GM19035 (cell line): ENCODE data around the gene UBB.
"Not testable (repeated sequence)": the region's sequence is repeated elsewhere in the genome, so short reads cannot be mapped to it uniquely, and the experiment has no call there.

Experiments used
- ATAC-seq: cut with Tn5 transposase; IDR thresholded peaks from one replicate; pipeline ENCODE4 v1.9.1; 2021; ENCODE audit not compliant: unreplicated experiment

The UBB gene

GRCh38 chr17:16374146-16374938, 6.5 kb upstream of the UBB start:
- no peak for ATAC-seq

GRCh38 chr17:16377941-16378341, 3.0 kb upstream of the UBB start:
- ATAC-seq, result no peak

GRCh38 chr17:16378636-16379282, 2.1 kb upstream of the UBB start:
- ATAC-seq, result no peak

GRCh38 chr17:16379654-16380053, 1.2 kb upstream of the UBB start:
- no peak for ATAC-seq

GRCh38 chr17:16381496-16381820, 567 bp downstream of the UBB start:
- ATAC-seq, result peak; percentile 9

GRCh38 chr17:16383216-16383615, 2.3 kb downstream of the UBB start:
- ATAC-seq, result no peak

- no peak for ATAC-seq
Measured at GRCh38 chr17:16383772-16384287, 2.9 kb downstream of the UBB start.

- ATAC-seq, result no peak
Measured at GRCh38 chr17:16384557-16384956, 3.7 kb downstream of the UBB start.

GRCh38 chr17:16386126-16386507, 5.2 kb downstream of the UBB start:
- ATAC-seq, result not testable (repeated sequence)

GRCh38 chr17:16391451-16391850, 10.6 kb downstream of the UBB start:
- no peak for ATAC-seq

- not testable (repeated sequence) for ATAC-seq
Measured at GRCh38 chr17:16392491-16392890, 11.6 kb downstream of the UBB start.

- ATAC-seq, result not testable (repeated sequence)
Measured at GRCh38 chr17:16395887-16396286, 15.0 kb downstream of the UBB start.

- ATAC-seq, result not testable (repeated sequence)
Measured at GRCh38 chr17:16396693-16397092, 15.8 kb downstream of the UBB start.

- peak; percentile 70 for ATAC-seq
Measured at GRCh38 chr17:16398270-16399267, 17.7 kb downstream of the UBB start.

- not testable (repeated sequence) for ATAC-seq
Measured at GRCh38 chr17:16403847-16404246, 23.0 kb downstream of the UBB start.

- ATAC-seq, result no peak
Measured at GRCh38 chr17:16406742-16407674, 26.1 kb downstream of the UBB start.

- ATAC-seq, result peak; percentile 94
Measured at GRCh38 chr17:16407911-16408588, 27.2 kb downstream of the UBB start.

- peak; percentile 45 for ATAC-seq
Measured at GRCh38 chr17:16415031-16415924, 34.4 kb downstream of the UBB start, which contains the start of gene TRPV2. TRPV2 (plus strand) TSS chr17:16415571; CDS start chr17:16417669, 2,098 bp downstream.
